Urinary bladder (tissue), 4 donors: ENCODE results near the gene VEZF1. TPM values are rescaled to one million over a fixed set of nuclear protein-coding genes. Genes with fewer than 3 reads are reported as not detected.

ENCODE experiments used
- DNase-seq: peaks from one replicate; pipeline ENCODE4 v3.0.0-alpha.2; 2015; ENCODE audit errors: extremely low spot score
- H3K27ac ChIP-seq: one replicate; pipeline ENCODE4 v1.5.1; 2013; ENCODE audit warnings: low read depth, mild to moderate bottlenecking, moderate library complexity
- H3K36me3 ChIP-seq: one replicate; pipeline ENCODE4 v1.6.1; 2013; ENCODE audit warnings: mild to moderate bottlenecking, moderate library complexity; ENCODE audit not compliant: insufficient read depth
- H3K4me1 ChIP-seq: one replicate; pipeline ENCODE4 v1.6.1; 2013; ENCODE audit warnings: mild to moderate bottlenecking, moderate library complexity; ENCODE audit not compliant: insufficient read depth
- H3K4me3 ChIP-seq: one replicate; pipeline ENCODE4 v1.5.1; 2013; ENCODE audit warnings: low read depth, low read length
- WGBS: extraction: QIAGEN DNeasy Blood & Tissue Kit; methylation state at CpG from one replicate; pipeline ENCODE4 v1.1.7; 2013; 5-methylcytosine and 5-hydroxymethylcytosine counted together
- polyA plus RNA-seq: library from polyadenylated mRNA; stranded (reverse); fragments of 200-250 nt; gene quantifications from one replicate; pipeline ENCODE4 v1.2.3, GENCODE V29; 2013
- total RNA-seq: library from RNA; depleted of rRNA; stranded (reverse); fragments of >200 nt; gene quantifications from one replicate; pipeline ENCODE4 v1.2.3, GENCODE V29; 2014
- donor health status: healthy with polysubstance abuse.
- donor health status: healthy.

The VEZF1 gene
- total and polyA plus RNA-seq, 2 donors, result 58.7 to 84.5 TPM

- Histone ChIP-seq H3K27ac (no peak overlapping the region), H3K36me3 (no peaks in the 10 kb centered on the region), H3K4me3 (no peak overlapping the region), H3K4me1 (peaks cover 2% of the 10 kb centered on the region)
- WGBS, result 78% methylated on average over 2 of the region's 2 CpGs
- DNase-seq, result no peak
Measured at GRCh38 chr17:57990037-57990436, 2.0 kb upstream of the VEZF1 start.

- no peaks in the 10 kb centered on the region for H3K36me3 ChIP-seq
- no peaks in the 10 kb centered on the region for H3K4me1 ChIP-seq
- peak overlapping the region; percentile 96 for H3K4me3 ChIP-seq
- no peak for DNase-seq
- WGBS, result 1% methylated on average over 54 of the region's 54 CpGs
- peak overlapping the region; percentile 99 for H3K27ac ChIP-seq
Measured at GRCh38 chr17:57988301-57989250, 522 bp upstream of the VEZF1 start.

DNA sequence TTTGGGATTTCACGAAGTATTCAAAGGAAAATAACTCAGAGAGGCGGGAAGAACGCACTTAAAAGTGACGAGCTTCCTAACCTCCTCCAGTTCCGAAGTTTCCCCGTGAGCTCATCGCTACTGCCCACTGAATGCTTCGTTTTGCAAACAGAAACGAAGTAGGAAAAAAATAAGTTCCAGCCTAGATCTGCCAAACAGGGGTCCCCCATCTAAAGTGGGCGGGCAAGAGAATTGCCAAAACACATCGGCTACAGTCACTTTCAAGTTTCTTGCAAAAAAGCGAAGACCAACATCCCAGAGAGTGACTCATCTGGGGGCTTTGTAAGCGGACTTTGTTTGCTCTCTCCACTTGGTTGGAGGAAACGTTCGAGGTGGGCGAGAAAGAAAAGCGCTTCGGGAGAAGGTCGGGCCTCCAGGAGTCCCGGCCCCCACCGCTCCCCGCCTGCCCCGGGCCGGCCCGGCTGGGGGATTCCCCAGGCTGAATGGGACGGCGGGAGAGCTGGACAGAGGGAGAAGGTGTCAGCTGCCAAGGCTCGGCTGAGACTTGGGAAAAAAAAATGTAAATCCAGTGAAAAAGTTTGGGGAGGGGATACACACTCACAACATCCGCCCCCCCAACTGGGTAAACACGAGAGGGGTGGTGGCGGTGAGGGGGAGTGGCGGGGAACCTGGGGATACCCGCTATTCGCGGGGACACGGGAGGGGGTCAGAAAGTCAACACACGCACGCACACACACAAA, 1.0 kb downstream of the VEZF1 start:
- WGBS, result under 1% methylated on average over 38 of the region's 38 CpGs
- peak; percentile 69 for DNase-seq
- Histone ChIP-seq H3K4me3 (peak overlapping the region; percentile 96), H3K4me1 (no peaks in the 10 kb centered on the region), H3K36me3 (no peaks in the 10 kb centered on the region), H3K27ac (peak overlapping the region; percentile 99)

DNA sequence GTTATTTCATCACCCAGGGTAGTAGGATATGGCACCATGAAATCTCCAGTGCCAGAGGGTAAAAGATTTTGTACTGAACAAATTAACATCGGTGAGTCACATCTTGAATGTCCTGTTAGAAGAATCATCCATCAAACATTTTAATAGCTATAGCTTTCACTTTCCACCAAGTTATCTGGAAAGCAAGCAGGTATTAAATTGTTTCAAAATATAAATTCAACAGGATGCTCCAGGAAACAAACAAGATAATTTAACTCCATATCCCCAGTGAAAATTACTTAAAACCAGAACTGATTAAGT, 2.4 kb downstream of the VEZF1 start:
- no peak overlapping the region for H3K27ac ChIP-seq
- 10% methylated on average over 1 of the region's 1 CpG for WGBS
- no peaks in the 10 kb centered on the region for H3K36me3 ChIP-seq
- no peak for DNase-seq
- no peak overlapping the region for H3K4me3 ChIP-seq
- no peaks in the 10 kb centered on the region for H3K4me1 ChIP-seq

GRCh38 chr17:57984936-57985674, 2.9 kb downstream of the VEZF1 start:
- H3K27ac ChIP-seq, result no peak overlapping the region
- H3K4me3 ChIP-seq, result no peak overlapping the region

DNA sequence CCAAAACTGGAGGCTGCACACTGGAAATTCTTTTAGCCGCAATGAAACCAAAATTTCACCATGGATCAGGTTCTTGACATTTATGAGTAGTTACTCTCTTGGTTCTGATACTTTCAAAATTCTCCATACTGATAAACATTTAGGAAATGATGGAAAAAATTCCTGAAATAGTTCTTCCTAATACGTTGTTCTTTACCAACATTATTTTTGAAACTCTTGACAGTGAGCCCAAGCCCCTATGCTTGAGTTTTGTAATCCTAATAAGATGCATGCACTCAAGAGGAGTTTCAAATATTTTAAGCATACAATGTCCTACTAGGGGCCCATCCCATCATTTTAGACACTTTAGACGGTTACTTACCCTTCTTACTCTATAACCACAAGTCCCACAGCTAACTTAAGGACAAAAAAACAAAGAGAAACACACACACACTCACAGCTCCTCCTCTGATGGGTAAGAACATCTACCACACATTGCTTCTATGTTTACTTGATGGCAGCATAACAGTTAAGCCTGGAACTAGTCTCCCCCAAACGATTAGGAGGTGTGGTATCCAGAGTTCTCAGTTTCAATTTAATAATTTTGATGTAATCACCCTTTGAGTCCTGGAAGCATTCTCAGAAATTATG, 3.7 kb downstream of the VEZF1 start:
- H3K36me3 ChIP-seq, result no peaks in the 10 kb centered on the region
- peak overlapping the region; percentile 19 for H3K4me3 ChIP-seq
- no peaks in the 10 kb centered on the region for H3K4me1 ChIP-seq
- WGBS, result 17% methylated on average over 4 of the region's 4 CpGs
- no peak for DNase-seq
- H3K27ac ChIP-seq, result peak overlapping the region; percentile 4

More at GRCh38 chr17:57984936-57985674, 2.9 kb downstream of the VEZF1 start:
- no peaks in the 10 kb centered on the region for H3K4me1 ChIP-seq
- DNase-seq, result no peak
- 28% methylated on average over 4 of the region's 4 CpGs for WGBS
- H3K36me3 ChIP-seq, result no peaks in the 10 kb centered on the region

DNA sequence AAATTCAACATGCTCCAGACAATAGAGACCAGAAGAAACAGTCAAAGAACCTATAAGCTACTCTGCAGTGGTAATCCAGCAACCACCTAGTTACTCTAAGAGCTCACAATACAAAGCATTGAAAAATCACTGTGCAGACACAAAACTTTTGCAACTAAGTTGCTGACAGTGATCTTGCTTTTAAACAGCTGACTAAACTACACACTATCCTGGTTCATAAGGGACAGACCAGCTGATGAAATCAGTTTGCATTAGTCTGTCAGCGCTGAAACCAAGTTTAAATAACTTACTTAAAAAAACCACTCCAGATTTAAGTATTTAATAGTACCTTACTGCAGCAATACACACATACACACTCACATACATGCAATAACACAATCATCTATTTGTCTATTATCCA, 4.6 kb downstream of the VEZF1 start:
- Histone ChIP-seq H3K36me3 (no peaks in the 10 kb centered on the region), H3K27ac (no peak overlapping the region), H3K4me1 (no peaks in the 10 kb centered on the region), H3K4me3 (no peak overlapping the region)
- DNase-seq, result no peak
- 55% methylated on average over 1 of the region's 1 CpG for WGBS

GRCh38 chr17:57982452-57983170, 5.4 kb downstream of the VEZF1 start:
- Histone ChIP-seq H3K36me3 (no peaks in the 10 kb centered on the region), H3K4me1 (no peaks in the 10 kb centered on the region), H3K4me3 (no peak overlapping the region), H3K27ac (no peak overlapping the region)
- WGBS, result 57% methylated on average over 14 of the region's 14 CpGs
- no peak for DNase-seq

- 78% methylated on average over 4 of the region's 4 CpGs for WGBS
- H3K36me3 ChIP-seq, result peaks cover 3% of the 10 kb centered on the region
Measured at GRCh38 chr17:57980522-57980921, 7.5 kb downstream of the VEZF1 start.

DNA sequence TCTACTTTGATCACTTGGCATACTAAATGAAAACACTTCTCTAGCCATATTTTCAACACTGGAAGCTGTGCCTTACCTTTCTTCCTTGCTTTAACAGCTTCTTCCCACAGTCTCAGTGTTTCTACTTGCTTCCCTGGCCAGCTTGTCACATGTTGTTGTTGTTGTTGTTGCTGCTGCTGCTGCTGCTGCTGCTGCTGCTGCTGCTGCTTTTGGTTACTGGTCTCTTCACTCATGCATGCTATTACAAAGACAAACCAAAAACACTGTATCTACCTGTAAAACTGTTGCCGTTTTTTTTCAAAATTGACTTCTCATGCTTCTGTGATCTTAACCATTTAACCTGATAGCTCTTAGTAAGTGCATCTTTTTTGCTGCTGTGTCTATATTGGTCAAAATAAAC, 9.0 kb downstream of the VEZF1 start:
- Histone ChIP-seq H3K36me3 (peaks cover 6% of the 10 kb centered on the region), H3K27ac (no peak overlapping the region), H3K4me3 (no peak overlapping the region), H3K4me1 (no peaks in the 10 kb centered on the region)
- no peak for DNase-seq
- 85% methylated on average over 1 of the region's 1 CpG for WGBS

More at GRCh38 chr17:57980522-57980921, 7.5 kb downstream of the VEZF1 start:
- no peak for DNase-seq
- Histone ChIP-seq H3K4me3 (no peak overlapping the region), H3K4me1 (no peaks in the 10 kb centered on the region), H3K27ac (no peak overlapping the region)

- Histone ChIP-seq H3K27ac (no peak overlapping the region), H3K4me3 (no peak overlapping the region), H3K4me1 (no peaks in the 10 kb centered on the region), H3K36me3 (peaks cover 6% of the 10 kb centered on the region)
- WGBS, result 79% methylated on average over 3 of the region's 3 CpGs
- no peak for DNase-seq
Measured at GRCh38 chr17:57976594-57976993, 11.5 kb downstream of the VEZF1 start.

- H3K4me3 ChIP-seq, result no peak overlapping the region
- peaks cover 6% of the 10 kb centered on the region for H3K36me3 ChIP-seq
- no peak for DNase-seq
- WGBS, result 22% methylated on average over 1 of the region's 1 CpG
- H3K27ac ChIP-seq, result no peak overlapping the region
- no peaks in the 10 kb centered on the region for H3K4me1 ChIP-seq
Measured at GRCh38 chr17:57975044-57975443, 13.0 kb downstream of the VEZF1 start.
